Ammon's horn (tissue), 1 donor: ENCODE results near the gene LRCH1.
"Not testable (repeated sequence)": the region's sequence is repeated elsewhere in the genome, so short reads cannot be mapped to it uniquely, and the experiment has no call there.

Experiments
- DNase-seq: peaks from one replicate; pipeline ENCODE4 v3.0.0-alpha.2; 2016; ENCODE audit warnings: low spot score

LRCH1 gene

GRCh38 chr13:46552889-46553520 lies at the start of gene LRCH1:
Gene LRCH1 (plus strand): TSS chr13:46553170. CDS start chr13:46553397, 227 bp downstream.
- peak; percentile 86 for DNase-seq

GRCh38 chr13:46504036-46504435 lies 48.9 kb upstream of the LRCH1 start:
- no peak for DNase-seq

GRCh38 chr13:46507981-46508380 lies 45.0 kb upstream of the LRCH1 start:
- DNase-seq = no peak

- DNase-seq = no peak
Measured at GRCh38 chr13:46509981-46510380, 43.0 kb upstream of the LRCH1 start.

GRCh38 chr13:46515803-46516202 lies 37.2 kb upstream of the LRCH1 start:
- DNase-seq = no peak

GRCh38 chr13:46516599-46517338 lies 36.2 kb upstream of the LRCH1 start:
- DNase-seq = peak; percentile 7

GRCh38 chr13:46517748-46518147 lies 35.2 kb upstream of the LRCH1 start:
- DNase-seq = not testable (repeated sequence)

GRCh38 chr13:46519182-46519581 lies 33.8 kb upstream of the LRCH1 start:
- no peak for DNase-seq

GRCh38 chr13:46520166-46520565 lies 32.8 kb upstream of the LRCH1 start:
- no peak for DNase-seq

- DNase-seq = no peak
Measured at GRCh38 chr13:46521486-46521885, 31.5 kb upstream of the LRCH1 start.

GRCh38 chr13:46521921-46522747 lies 30.8 kb upstream of the LRCH1 start:
- DNase-seq = no peak

GRCh38 chr13:46522748-46523030 lies 30.3 kb upstream of the LRCH1 start:
- no peak for DNase-seq

- DNase-seq = peak; percentile 54
Measured at GRCh38 chr13:46523972-46524752, 28.8 kb upstream of the LRCH1 start.

- no peak for DNase-seq
Measured at GRCh38 chr13:46526100-46526735, 26.8 kb upstream of the LRCH1 start.

GRCh38 chr13:46526740-46527139 lies 26.2 kb upstream of the LRCH1 start:
- DNase-seq = no peak

- DNase-seq = no peak
Measured at GRCh38 chr13:46527237-46527636, 25.7 kb upstream of the LRCH1 start.

- peak; percentile 58 for DNase-seq
Measured at GRCh38 chr13:46529216-46529919, 23.6 kb upstream of the LRCH1 start.

- DNase-seq = no peak
Measured at GRCh38 chr13:46530084-46530935, 22.7 kb upstream of the LRCH1 start.

- DNase-seq = no peak
Measured at GRCh38 chr13:46531953-46532352, 21.0 kb upstream of the LRCH1 start.

- DNase-seq = no peak
Measured at GRCh38 chr13:46535002-46535401, 18.0 kb upstream of the LRCH1 start.
